Activated B cell treated with CpG ODN at 0.5 μM for 24 hours (primary cell): Measurements from ENCODE around the gene USP47. TPM values are rescaled to one million over a fixed set of nuclear protein-coding genes. Genes with fewer than 3 reads are reported as not detected.

Experiments used
- ATAC-seq: fragments of 200-7000 bp; cut with Tn5 transposase; one replicate; pipeline ENCODE4 v1.10.0; 2021; ENCODE audit warnings: low read depth, mild to moderate bottlenecking, moderate library complexity
- CTCF ChIA-PET: fragments of 350-600 bp; sonication (Branson Sonifier 250); formaldehyde crosslinking; loops from one replicate; lab custom pipeline; 2021; ENCODE audit warnings: antibody characterized with exemption; lab: Charles Lee
- POLR2A ChIA-PET: fragments of 350-600 bp; sonication (Branson Sonifier 250); formaldehyde crosslinking; loops from one replicate; lab custom pipeline; 2021; ENCODE audit warnings: antibody characterized with exemption; lab: Charles Lee
- DNase-seq: peaks from one replicate; pipeline ENCODE4 v3.0.0; 2022
- H3K27ac Mint-ChIP-seq: one replicate; pipeline ENCODE4 v1.8.0; 2020; ENCODE audit warnings: mixed read lengths
- H3K27me3 Mint-ChIP-seq: one replicate; pipeline ENCODE4 v1.8.0; 2021; ENCODE audit warnings: mixed read lengths
- H3K36me3 Mint-ChIP-seq: one replicate; pipeline ENCODE4 v1.8.0; 2021; ENCODE audit warnings: low read depth, mixed read lengths
- H3K4me1 Mint-ChIP-seq: one replicate; pipeline ENCODE4 v1.8.0; 2021; ENCODE audit warnings: mixed read lengths
- H3K4me3 Mint-ChIP-seq: one replicate; pipeline ENCODE4 v1.8.0; 2020; ENCODE audit warnings: mild to moderate bottlenecking, mixed read lengths
- H3K9me3 Mint-ChIP-seq: one replicate; pipeline ENCODE4 v1.8.0; 2020; ENCODE audit warnings: mixed read lengths
- intact Hi-C: fragments of 100-400 bp; cut with micrococcal nuclease; formaldehyde crosslinking; loops from one replicate; pipeline ENCODE4 v1.15.1; 2024
- total RNA-seq: library from RNA; stranded (reverse); gene quantifications from 2 replicates; pipeline ENCODE4 v1.2.3, GENCODE V29; 2022
- TF ChIP-seq, protein P1 (sequence below): fragments of 200-600 bp; IDR thresholded peaks from one replicate; pipeline ENCODE4 v1.8.0; 2022; ENCODE audit warnings: antibody characterized with exemption, mild to moderate bottlenecking

USP47 gene
- total RNA-seq, 1 donor from 2014 or later, result 48.5 TPM

DNA sequence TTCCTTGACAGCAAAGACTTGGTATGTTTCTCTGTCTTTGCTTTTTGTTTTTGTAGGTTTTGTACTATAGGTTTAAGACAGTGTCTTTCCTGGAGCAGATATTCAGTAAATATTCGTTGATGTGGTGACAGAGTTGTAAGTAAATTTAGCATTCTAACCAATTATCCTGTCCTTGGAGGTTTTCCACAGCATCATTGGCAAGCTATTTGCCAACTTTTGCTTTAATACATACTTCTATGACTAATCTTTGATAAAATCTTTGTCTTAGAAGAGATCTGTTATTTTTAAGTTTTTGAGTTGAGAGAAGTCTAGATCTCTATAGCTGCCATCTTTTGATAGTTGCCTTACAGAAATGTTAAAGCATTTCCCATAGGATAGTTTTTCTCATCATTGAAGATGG, 3.8 kb downstream of the USP47 start:
- no peak overlapping the region for H3K27ac Mint-ChIP-seq
- DNase-seq, result no peak
- peaks cover 57% of the 10 kb centered on the region for H3K4me1 Mint-ChIP-seq
- CTCF ChIA-PET, result interaction anchor here (1.3 kb wide), 1 partner anchor 58 kb away, joined by 4 read pairs; no protein-coding TSS in a partner anchor
- POLR2A ChIA-PET, result no interaction called here
- no peaks in the 10 kb centered on the region for H3K27me3 Mint-ChIP-seq
- no peak for ATAC-seq
- no peaks in the 10 kb centered on the region for H3K9me3 Mint-ChIP-seq
- peak overlapping the region; percentile 35 for H3K4me3 Mint-ChIP-seq
- TF ChIP-seq, protein P1, sequence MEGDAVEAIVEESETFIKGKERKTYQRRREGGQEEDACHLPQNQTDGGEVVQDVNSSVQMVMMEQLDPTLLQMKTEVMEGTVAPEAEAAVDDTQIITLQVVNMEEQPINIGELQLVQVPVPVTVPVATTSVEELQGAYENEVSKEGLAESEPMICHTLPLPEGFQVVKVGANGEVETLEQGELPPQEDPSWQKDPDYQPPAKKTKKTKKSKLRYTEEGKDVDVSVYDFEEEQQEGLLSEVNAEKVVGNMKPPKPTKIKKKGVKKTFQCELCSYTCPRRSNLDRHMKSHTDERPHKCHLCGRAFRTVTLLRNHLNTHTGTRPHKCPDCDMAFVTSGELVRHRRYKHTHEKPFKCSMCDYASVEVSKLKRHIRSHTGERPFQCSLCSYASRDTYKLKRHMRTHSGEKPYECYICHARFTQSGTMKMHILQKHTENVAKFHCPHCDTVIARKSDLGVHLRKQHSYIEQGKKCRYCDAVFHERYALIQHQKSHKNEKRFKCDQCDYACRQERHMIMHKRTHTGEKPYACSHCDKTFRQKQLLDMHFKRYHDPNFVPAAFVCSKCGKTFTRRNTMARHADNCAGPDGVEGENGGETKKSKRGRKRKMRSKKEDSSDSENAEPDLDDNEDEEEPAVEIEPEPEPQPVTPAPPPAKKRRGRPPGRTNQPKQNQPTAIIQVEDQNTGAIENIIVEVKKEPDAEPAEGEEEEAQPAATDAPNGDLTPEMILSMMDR, result no peak
- intact Hi-C loops, result loop anchor here (10.0 kb wide), 1 partner anchor 1541 kb away; the partner anchor contains the start of gene ADM
- H3K36me3 Mint-ChIP-seq, result no peaks in the 10 kb centered on the region

DNA sequence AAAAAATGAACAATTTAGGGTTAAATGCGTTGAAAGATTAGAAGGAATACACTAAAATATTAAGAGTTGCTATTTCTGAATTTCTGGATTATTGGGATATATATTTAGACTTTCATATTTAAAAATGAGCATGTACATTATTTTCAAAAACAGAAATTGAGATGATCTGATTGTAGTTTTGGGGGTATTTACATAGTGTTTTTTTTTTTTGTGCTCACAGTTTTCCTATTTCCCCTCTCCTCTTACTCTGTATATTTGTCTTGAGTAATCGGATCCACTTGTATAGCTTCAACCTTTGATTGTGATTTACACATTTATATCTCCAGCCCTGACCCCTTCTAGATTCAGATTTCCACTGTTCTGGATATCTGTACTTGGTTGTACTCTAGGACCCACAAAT, 5.3 kb downstream of the USP47 start:
- TF ChIP-seq, protein P1, result no peak
- Mint-ChIP-seq H3K27ac (no peak overlapping the region), H3K27me3 (no peaks in the 10 kb centered on the region), H3K4me1 (peaks cover 60% of the 10 kb centered on the region), H3K36me3 (no peaks in the 10 kb centered on the region), H3K4me3 (no peak overlapping the region), H3K9me3 (no peaks in the 10 kb centered on the region)
- intact Hi-C loops, result loop anchor here (10.0 kb wide), 1 partner anchor 1542 kb away; the partner anchor contains the start of gene ADM
- ChIA-PET CTCF (no interaction called here), POLR2A (no interaction called here)
- no peak for ATAC-seq
- no peak for DNase-seq

DNA sequence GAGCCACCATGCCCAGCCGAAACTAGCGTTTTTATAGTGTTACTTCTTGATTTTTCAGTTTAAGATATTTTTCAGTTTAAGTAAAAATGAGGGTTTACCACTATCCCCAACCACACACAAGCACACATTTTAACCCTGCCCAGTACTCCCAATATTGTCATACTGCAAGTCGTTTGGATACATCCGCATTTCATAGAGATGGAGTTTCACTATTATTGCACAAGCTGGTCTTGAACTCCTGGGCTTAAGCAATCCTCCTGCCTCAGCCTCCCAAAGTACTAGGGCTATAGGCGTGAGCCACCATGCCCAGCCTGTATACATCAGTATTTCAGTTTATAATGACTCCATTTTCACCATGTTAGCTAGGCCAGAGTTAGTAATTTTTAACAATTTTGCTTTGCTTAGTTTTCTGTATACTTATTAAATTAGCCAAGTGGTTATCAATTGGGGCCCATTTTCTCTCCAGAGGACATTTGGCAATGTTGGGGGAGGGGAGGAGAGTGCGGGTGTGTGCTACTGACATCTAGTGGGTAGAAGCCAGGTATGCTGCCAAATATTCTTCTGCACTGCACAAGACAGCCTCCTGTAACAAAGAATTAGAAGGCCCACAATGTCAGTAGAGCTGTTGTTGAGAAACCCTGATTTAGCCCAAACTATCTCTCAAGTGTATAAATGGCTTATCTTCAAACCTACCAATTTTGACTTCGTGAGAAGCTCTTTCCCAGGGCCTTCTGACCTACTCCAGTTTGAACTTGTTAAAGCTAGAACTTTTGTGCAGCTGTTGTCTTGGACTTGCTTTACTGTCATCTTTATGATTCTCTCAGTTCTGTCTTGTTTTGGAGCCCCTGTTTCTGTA, 7.3 kb downstream of the USP47 start:
- ATAC-seq, result peak; percentile 98
- Mint-ChIP-seq H3K4me1 (peaks cover 73% of the 10 kb centered on the region), H3K36me3 (no peaks in the 10 kb centered on the region), H3K4me3 (peak overlapping the region; percentile 13), H3K27me3 (no peaks in the 10 kb centered on the region), H3K9me3 (no peaks in the 10 kb centered on the region), H3K27ac (peak overlapping the region; percentile 6)
- CTCF ChIA-PET, result interaction anchor here (1.0 to 1.8 kb wide), 9 partner anchors 12 to 1057 kb away, joined by 3 to 6 read pairs (median 3); no protein-coding TSS in a partner anchor
- TF ChIP-seq, protein P1, result no peak
- POLR2A ChIA-PET, result no interaction called here
- DNase-seq, result no peak
- intact Hi-C loops, result loop anchor here (1.0 to 10.0 kb wide), 3 partner anchors 8 to 1544 kb away; partner anchors contain the start of genes ADM and USP47

DNA sequence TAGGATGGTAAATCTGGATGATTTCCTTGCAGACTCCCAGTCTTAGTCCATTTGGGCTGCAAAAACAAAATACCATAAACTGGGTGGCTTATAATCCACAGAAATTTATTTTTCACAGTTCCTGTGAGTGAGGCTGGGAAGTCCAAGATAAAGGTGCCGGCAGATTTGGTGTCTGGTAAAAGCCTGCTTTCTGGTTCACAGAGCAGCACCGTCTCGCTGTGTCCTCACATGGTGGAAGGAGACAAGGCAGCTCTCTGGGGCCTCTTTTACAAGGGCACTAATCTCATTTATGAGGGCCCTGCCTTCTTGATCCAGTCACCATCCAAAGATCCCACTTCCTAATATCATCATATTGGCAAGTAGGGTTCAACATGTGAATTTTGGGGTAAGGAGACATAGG, 8.9 kb downstream of the USP47 start:
- ChIA-PET POLR2A (no interaction called here), CTCF (no interaction called here)
- H3K4me3 Mint-ChIP-seq, result no peak overlapping the region
- H3K36me3 Mint-ChIP-seq, result no peaks in the 10 kb centered on the region
- no peak for ATAC-seq
- H3K4me1 Mint-ChIP-seq, result peaks cover 68% of the 10 kb centered on the region
- DNase-seq, result no peak
- TF ChIP-seq, protein P1, result no peak
- no peak overlapping the region for H3K27ac Mint-ChIP-seq
- intact Hi-C loops, result no loop called here
- no peaks in the 10 kb centered on the region for H3K9me3 Mint-ChIP-seq
- H3K27me3 Mint-ChIP-seq, result no peaks in the 10 kb centered on the region

DNA sequence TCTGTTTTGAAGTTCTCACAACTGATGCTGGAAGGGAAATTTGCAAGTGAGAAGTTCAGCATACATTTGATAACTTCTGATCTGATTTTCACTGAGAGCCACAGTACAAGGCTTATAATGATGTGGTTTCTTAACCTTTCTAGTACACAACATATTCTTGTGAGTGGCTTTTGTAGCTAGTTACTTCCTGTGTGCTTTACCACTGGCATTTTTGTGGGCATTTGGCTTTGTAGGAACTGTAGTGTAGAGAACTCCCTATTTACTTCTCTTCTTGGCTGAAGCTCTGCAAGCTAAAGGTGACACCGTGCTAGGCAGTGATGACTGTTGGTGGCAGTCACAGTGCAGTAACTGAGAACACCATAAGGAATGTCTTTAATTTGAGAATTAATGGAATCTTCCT, 14.9 kb downstream of the USP47 start:
- no peaks in the 10 kb centered on the region for H3K9me3 Mint-ChIP-seq
- intact Hi-C loops, result no loop called here
- H3K36me3 Mint-ChIP-seq, result peaks cover 2% of the 10 kb centered on the region
- H3K27me3 Mint-ChIP-seq, result no peaks in the 10 kb centered on the region
- no peak for DNase-seq
- no peak overlapping the region for H3K4me3 Mint-ChIP-seq
- H3K27ac Mint-ChIP-seq, result no peak overlapping the region
- H3K4me1 Mint-ChIP-seq, result peaks cover 58% of the 10 kb centered on the region
- TF ChIP-seq, protein P1, result no peak
- POLR2A ChIA-PET, result no interaction called here
- CTCF ChIA-PET, result interaction anchor here (1.1 kb wide), 1 partner anchor 69 kb away, joined by 4 read pairs; no protein-coding TSS in a partner anchor
- no peak for ATAC-seq
